ENCODE data around the gene KLB.

The KLB gene

GRCh38 chr4:39455486-39455885 is 48.8 kb downstream of the KLB start:
- TF ChIP-seq SIN3A (IDR thresholded peaks at IDR 0.05; ENCODE audit: borderline replicate concordance, insufficient read depth, low read length) (no peak), TAF1 (IDR thresholded peaks at IDR 0.05; ENCODE audit: borderline replicate concordance, insufficient read depth, low read length) (no peak), REST (IDR thresholded peaks at IDR 0.05; ENCODE audit: insufficient read depth in 1 of 2, low read depth in 2 of 2, low read length in 2 of 2) (no peak), FOXP2 (optimal IDR thresholded peaks at IDR 0.05; ENCODE audit: borderline replicate concordance, extremely low read depth, extremely low read length, insufficient read depth) (no peak), POLR2AphosphoS5 (IDR thresholded peaks at IDR 0.05; ENCODE audit: low read depth, low read length) (no peak)

- TF ChIP-seq TAF1 (IDR thresholded peaks at IDR 0.05; ENCODE audit: borderline replicate concordance, insufficient read depth, low read length) (no peak), REST (IDR thresholded peaks at IDR 0.05; ENCODE audit: insufficient read depth in 1 of 2, low read depth in 2 of 2, low read length in 2 of 2) (no peak), POLR2AphosphoS5 (IDR thresholded peaks at IDR 0.05; ENCODE audit: low read depth, low read length) (no peak; the same call in 1 of the 2 replicates), SIN3A (IDR thresholded peaks at IDR 0.05; ENCODE audit: borderline replicate concordance, insufficient read depth, low read length) (no peak), FOXP2 (optimal IDR thresholded peaks at IDR 0.05; ENCODE audit: borderline replicate concordance, extremely low read depth, extremely low read length, insufficient read depth) (no peak)
These were observed 50.4 kb downstream of the KLB start for GRCh38 chr4:39456946-39457763.

- peak; percentile 99 for TF ChIP-seq TAF1 (IDR thresholded peaks at IDR 0.05; ENCODE audit: borderline replicate concordance, insufficient read depth, low read length)
- peak; percentile 44 for TF ChIP-seq FOXP2 (optimal IDR thresholded peaks at IDR 0.05; ENCODE audit: borderline replicate concordance, extremely low read depth, extremely low read length, insufficient read depth)
- peak in 1 of 2 experiments; percentile 6; a peak in 2 of 4 replicates for TF ChIP-seq REST (IDR thresholded peaks at IDR 0.05; ENCODE audit: insufficient read depth in 1 of 2, low read depth in 2 of 2, low read length in 2 of 2)
- peak; percentile 98 for TF ChIP-seq POLR2AphosphoS5 (IDR thresholded peaks at IDR 0.05; ENCODE audit: low read depth, low read length)
- 0 out of 2 replicates have a peak, but pooled peaks have one; percentile 39 for TF ChIP-seq SIN3A (IDR thresholded peaks at IDR 0.05; ENCODE audit: borderline replicate concordance, insufficient read depth, low read length)
These were observed 52.0 kb downstream of the KLB start, which contains the start of the genes LIAS and RPL9 for GRCh38 chr4:39458505-39459300. TSS of gene LIAS (plus strand) at chr4:39459056. CDS start at chr4:39459118, 62 bp downstream. TSS of gene RPL9 (minus strand) at chr4:39458922. CDS start at chr4:39458439, 483 bp downstream.

GRCh38 chr4:39464886-39465501 is 58.3 kb downstream of the KLB start:
- no peak for TF ChIP-seq REST (IDR thresholded peaks at IDR 0.05; ENCODE audit: insufficient read depth in 1 of 2, low read depth in 2 of 2, low read length in 2 of 2)
- TF ChIP-seq FOXP2 (optimal IDR thresholded peaks at IDR 0.05; ENCODE audit: borderline replicate concordance, extremely low read depth, extremely low read length, insufficient read depth) = no peak
- no peak for TF ChIP-seq POLR2AphosphoS5 (IDR thresholded peaks at IDR 0.05; ENCODE audit: low read depth, low read length)
- no peak for TF ChIP-seq TAF1 (IDR thresholded peaks at IDR 0.05; ENCODE audit: borderline replicate concordance, insufficient read depth, low read length)

Measured in PFSK-1 (cell line).